ENCODE measurements around the gene CHKA. TPM values are rescaled to one million over a fixed set of nuclear protein-coding genes. Genes with fewer than 3 reads are reported as not detected.

Gene CHKA
- total and polyA plus RNA-seq, 9 of the 15 experiments (the other 6 are each of a cell fraction or from before 2014, with no cell fraction given): 3.6 to 37.0 (median 30.2) TPM

DNA sequence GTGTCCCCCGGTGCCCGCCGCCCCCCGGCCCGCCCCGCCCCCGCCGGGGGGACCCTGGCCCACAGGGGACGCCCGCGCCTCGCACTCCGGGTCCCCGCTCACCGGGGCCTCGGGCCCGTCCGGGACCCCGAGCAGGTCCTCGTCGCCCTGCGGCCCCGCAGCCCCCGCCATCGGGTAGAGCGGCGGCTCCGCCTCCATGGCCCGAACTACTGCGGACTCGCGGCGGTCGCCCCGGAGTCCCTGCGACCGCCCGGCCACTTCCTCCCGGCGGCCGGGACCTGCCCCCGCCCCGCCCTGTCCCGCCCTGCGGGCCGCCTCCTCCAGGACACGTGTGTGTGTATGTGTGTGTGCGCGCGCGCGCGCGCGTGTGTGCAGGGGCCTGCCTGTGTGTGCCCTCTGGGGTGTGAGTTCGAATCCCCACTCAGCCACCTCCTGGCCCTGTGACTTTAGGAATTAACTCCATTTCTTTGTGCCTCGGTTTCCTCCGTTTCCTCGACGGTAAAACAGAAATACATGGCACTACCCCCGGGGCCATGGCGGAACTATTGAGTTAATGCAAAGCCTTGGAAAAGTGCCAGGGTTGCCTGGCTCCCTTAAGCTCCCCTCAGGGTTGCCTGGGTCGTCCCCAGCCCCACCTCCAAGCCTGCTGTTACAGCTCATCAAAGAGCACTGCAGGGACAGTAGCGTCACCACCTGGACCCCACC, 117.2 kb downstream of the CHKA start, which contains the start of gene UNC93B1 (continued):
- TF ChIP-seq, protein P1, sequence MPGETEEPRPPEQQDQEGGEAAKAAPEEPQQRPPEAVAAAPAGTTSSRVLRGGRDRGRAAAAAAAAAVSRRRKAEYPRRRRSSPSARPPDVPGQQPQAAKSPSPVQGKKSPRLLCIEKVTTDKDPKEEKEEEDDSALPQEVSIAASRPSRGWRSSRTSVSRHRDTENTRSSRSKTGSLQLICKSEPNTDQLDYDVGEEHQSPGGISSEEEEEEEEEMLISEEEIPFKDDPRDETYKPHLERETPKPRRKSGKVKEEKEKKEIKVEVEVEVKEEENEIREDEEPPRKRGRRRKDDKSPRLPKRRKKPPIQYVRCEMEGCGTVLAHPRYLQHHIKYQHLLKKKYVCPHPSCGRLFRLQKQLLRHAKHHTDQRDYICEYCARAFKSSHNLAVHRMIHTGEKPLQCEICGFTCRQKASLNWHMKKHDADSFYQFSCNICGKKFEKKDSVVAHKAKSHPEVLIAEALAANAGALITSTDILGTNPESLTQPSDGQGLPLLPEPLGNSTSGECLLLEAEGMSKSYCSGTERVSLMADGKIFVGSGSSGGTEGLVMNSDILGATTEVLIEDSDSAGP (CRISPR knock-in tag; IDR thresholded peaks at IDR 0.05): no peak
- TF ChIP-seq, protein P2, sequence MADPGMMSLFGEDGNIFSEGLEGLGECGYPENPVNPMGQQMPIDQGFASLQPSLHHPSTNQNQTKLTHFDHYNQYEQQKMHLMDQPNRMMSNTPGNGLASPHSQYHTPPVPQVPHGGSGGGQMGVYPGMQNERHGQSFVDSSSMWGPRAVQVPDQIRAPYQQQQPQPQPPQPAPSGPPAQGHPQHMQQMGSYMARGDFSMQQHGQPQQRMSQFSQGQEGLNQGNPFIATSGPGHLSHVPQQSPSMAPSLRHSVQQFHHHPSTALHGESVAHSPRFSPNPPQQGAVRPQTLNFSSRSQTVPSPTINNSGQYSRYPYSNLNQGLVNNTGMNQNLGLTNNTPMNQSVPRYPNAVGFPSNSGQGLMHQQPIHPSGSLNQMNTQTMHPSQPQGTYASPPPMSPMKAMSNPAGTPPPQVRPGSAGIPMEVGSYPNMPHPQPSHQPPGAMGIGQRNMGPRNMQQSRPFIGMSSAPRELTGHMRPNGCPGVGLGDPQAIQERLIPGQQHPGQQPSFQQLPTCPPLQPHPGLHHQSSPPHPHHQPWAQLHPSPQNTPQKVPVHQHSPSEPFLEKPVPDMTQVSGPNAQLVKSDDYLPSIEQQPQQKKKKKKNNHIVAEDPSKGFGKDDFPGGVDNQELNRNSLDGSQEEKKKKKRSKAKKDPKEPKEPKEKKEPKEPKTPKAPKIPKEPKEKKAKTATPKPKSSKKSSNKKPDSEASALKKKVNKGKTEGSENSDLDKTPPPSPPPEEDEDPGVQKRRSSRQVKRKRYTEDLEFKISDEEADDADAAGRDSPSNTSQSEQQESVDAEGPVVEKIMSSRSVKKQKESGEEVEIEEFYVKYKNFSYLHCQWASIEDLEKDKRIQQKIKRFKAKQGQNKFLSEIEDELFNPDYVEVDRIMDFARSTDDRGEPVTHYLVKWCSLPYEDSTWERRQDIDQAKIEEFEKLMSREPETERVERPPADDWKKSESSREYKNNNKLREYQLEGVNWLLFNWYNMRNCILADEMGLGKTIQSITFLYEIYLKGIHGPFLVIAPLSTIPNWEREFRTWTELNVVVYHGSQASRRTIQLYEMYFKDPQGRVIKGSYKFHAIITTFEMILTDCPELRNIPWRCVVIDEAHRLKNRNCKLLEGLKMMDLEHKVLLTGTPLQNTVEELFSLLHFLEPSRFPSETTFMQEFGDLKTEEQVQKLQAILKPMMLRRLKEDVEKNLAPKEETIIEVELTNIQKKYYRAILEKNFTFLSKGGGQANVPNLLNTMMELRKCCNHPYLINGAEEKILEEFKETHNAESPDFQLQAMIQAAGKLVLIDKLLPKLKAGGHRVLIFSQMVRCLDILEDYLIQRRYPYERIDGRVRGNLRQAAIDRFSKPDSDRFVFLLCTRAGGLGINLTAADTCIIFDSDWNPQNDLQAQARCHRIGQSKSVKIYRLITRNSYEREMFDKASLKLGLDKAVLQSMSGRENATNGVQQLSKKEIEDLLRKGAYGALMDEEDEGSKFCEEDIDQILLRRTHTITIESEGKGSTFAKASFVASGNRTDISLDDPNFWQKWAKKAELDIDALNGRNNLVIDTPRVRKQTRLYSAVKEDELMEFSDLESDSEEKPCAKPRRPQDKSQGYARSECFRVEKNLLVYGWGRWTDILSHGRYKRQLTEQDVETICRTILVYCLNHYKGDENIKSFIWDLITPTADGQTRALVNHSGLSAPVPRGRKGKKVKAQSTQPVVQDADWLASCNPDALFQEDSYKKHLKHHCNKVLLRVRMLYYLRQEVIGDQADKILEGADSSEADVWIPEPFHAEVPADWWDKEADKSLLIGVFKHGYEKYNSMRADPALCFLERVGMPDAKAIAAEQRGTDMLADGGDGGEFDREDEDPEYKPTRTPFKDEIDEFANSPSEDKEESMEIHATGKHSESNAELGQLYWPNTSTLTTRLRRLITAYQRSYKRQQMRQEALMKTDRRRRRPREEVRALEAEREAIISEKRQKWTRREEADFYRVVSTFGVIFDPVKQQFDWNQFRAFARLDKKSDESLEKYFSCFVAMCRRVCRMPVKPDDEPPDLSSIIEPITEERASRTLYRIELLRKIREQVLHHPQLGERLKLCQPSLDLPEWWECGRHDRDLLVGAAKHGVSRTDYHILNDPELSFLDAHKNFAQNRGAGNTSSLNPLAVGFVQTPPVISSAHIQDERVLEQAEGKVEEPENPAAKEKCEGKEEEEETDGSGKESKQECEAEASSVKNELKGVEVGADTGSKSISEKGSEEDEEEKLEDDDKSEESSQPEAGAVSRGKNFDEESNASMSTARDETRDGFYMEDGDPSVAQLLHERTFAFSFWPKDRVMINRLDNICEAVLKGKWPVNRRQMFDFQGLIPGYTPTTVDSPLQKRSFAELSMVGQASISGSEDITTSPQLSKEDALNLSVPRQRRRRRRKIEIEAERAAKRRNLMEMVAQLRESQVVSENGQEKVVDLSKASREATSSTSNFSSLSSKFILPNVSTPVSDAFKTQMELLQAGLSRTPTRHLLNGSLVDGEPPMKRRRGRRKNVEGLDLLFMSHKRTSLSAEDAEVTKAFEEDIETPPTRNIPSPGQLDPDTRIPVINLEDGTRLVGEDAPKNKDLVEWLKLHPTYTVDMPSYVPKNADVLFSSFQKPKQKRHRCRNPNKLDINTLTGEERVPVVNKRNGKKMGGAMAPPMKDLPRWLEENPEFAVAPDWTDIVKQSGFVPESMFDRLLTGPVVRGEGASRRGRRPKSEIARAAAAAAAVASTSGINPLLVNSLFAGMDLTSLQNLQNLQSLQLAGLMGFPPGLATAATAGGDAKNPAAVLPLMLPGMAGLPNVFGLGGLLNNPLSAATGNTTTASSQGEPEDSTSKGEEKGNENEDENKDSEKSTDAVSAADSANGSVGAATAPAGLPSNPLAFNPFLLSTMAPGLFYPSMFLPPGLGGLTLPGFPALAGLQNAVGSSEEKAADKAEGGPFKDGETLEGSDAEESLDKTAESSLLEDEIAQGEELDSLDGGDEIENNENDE (IDR thresholded peaks at IDR 0.05; ENCODE audit: low read depth, low read length): no peak
- TF ChIP-seq KDM4B (IDR thresholded peaks at IDR 0.05; ENCODE audit: borderline replicate concordance in 2 of 2, low read depth in 1 of 2) (no peak), TARDBP (IDR thresholded peaks at IDR 0.05) (no peak), YBX1 (IDR thresholded peaks at IDR 0.05) (no peak), SPI1 (IDR thresholded peaks at IDR 0.05; ENCODE audit: borderline replicate concordance, low read depth, low read length) (peak; percentile 88), GATAD2B (IDR thresholded peaks at IDR 0.05; ENCODE audit: borderline replicate concordance) (no peak), PHF21A (IDR thresholded peaks at IDR 0.05; ENCODE audit: borderline replicate concordance, low read depth) (0 out of 2 replicates have a peak, but pooled peaks have one; percentile 37), ZNF217 (CRISPR knock-in tag; IDR thresholded peaks at IDR 0.05) (no peak), TSC22D4 (tag; IDR thresholded peaks at IDR 0.05) (no peak), ZNF644 (tag; IDR thresholded peaks at IDR 0.05; ENCODE audit: low read depth) (0 out of 2 replicates have a peak, but pooled peaks have one; percentile 27), SIRT6 (IDR thresholded peaks at IDR 0.05; ENCODE audit: low read depth, low read length) (no peak), ZNF76 (CRISPR knock-in tag; IDR thresholded peaks at IDR 0.05; ENCODE audit: borderline replicate concordance) (no peak), ZNF77 (CRISPR knock-in tag; IDR thresholded peaks at IDR 0.05) (no peak)
- TF ChIP-seq, protein P3, sequence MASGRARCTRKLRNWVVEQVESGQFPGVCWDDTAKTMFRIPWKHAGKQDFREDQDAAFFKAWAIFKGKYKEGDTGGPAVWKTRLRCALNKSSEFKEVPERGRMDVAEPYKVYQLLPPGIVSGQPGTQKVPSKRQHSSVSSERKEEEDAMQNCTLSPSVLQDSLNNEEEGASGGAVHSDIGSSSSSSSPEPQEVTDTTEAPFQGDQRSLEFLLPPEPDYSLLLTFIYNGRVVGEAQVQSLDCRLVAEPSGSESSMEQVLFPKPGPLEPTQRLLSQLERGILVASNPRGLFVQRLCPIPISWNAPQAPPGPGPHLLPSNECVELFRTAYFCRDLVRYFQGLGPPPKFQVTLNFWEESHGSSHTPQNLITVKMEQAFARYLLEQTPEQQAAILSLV (tag; IDR thresholded peaks at IDR 0.05): no peak
